ENCODE data around the gene KANTR. TPM values are rescaled to one million over a fixed set of nuclear protein-coding genes. Genes with fewer than 3 reads are reported as not detected.

The KANTR gene
- total RNA-seq, 2 donors from 2014 or later: 25.9 to 28.6 TPM

DNA sequence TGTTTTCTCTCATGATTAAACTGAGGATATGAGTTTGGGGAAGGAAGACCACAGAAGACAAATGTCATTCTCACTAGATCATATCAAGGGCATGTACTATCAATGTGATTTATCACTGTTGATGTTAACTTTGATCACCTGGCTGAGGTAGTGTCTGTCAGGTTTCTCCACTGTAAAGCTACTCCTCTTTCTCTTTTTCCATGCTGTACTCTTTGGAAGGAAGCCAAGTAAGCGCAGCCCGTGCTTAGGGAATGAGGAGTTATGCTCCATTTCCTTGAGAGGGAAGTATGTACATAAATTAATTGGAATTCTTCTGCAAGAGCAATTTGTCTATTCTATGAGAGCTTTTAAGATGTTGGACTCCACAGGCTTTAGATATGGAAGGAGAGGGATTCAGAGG is 4.0 kb upstream of the KANTR start:
- H3K36me3 ChIP-seq: peaks cover 11% of the 10 kb centered on the region
- TF ChIP-seq, protein P1, sequence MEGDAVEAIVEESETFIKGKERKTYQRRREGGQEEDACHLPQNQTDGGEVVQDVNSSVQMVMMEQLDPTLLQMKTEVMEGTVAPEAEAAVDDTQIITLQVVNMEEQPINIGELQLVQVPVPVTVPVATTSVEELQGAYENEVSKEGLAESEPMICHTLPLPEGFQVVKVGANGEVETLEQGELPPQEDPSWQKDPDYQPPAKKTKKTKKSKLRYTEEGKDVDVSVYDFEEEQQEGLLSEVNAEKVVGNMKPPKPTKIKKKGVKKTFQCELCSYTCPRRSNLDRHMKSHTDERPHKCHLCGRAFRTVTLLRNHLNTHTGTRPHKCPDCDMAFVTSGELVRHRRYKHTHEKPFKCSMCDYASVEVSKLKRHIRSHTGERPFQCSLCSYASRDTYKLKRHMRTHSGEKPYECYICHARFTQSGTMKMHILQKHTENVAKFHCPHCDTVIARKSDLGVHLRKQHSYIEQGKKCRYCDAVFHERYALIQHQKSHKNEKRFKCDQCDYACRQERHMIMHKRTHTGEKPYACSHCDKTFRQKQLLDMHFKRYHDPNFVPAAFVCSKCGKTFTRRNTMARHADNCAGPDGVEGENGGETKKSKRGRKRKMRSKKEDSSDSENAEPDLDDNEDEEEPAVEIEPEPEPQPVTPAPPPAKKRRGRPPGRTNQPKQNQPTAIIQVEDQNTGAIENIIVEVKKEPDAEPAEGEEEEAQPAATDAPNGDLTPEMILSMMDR (IDR thresholded peaks at IDR 0.05): no peak
- no peak overlapping the region for H3K4me3 ChIP-seq
- no peak for ATAC-seq (ENCODE audit: insufficient number of reproducible peaks, low FRiP score, low read depth)
- H3K9me3 ChIP-seq: no peaks in the 10 kb centered on the region
- no peak overlapping the region for H3K27ac ChIP-seq
- H3K27me3 ChIP-seq (replicated peaks; ENCODE audit: insufficient read depth): no peaks in the 10 kb centered on the region
- H3K4me1 ChIP-seq (ENCODE audit: control insufficient read depth in 1 of 2, low read depth in 2 of 2): peaks cover 0 to 38% of the 10 kb centered on the region in 2 donors
- no peak for DNase-seq (ENCODE audit: low spot score)

DNA sequence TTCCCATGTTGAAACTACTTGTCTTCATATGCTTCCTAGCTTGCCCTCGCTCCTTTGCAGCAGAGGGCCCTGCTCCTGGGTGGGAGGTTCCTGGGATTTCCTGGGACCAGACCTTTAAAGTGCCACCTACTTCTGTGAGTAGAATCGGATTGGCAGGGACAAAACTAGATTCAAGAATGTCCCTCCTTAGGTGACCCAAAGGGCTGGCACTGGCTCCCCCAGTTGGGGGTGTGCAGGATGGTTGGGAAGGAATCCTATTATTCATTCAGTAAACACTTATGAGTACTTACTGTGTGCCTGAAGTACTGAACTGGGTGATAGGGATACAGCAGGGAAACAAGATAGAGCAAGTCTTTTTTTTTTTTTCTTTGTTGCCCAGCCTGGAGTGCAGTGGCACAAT is 2.6 kb upstream of the KANTR start:
- no peak for ATAC-seq (ENCODE audit: insufficient number of reproducible peaks, low FRiP score, low read depth)
- H3K27ac ChIP-seq: no peak overlapping the region
- no peaks in the 10 kb centered on the region for H3K36me3 ChIP-seq
- DNase-seq (ENCODE audit: low spot score): no peak
- H3K27me3 ChIP-seq (replicated peaks; ENCODE audit: insufficient read depth): no peaks in the 10 kb centered on the region
- no peak overlapping the region for H3K4me3 ChIP-seq
- peaks cover 0 to 28% of the 10 kb centered on the region in 2 donors for H3K4me1 ChIP-seq (ENCODE audit: control insufficient read depth in 1 of 2, low read depth in 2 of 2)
- H3K9me3 ChIP-seq: no peaks in the 10 kb centered on the region
- TF ChIP-seq, protein P1 (IDR thresholded peaks at IDR 0.05): no peak

DNA sequence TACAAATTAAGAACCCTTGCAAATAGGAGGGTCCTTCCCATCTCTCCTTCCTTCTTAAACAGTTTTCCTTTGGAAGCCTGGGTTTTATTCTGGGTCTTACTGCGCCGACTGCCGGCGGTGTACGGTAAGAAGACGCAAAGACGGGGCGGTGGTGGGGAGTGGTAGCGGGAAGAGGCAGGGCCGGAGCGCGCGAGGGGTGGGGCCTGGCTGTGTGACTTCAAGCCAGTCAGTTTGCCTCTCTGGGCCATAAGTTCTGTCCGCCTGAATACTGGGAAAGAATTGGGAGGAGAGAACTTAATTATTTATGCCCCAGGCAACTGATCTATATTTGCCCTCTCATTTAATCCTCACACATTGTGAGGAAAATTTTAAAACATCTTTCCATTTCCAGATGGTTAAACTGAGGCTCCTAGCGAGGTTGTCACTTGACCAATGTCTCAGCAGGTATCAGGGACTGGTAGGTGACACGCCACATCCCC is 726 bp upstream of the KANTR start:
- Histone ChIP-seq H3K27me3 (replicated peaks; ENCODE audit: insufficient read depth) (no peaks in the 10 kb centered on the region), H3K9me3 (no peaks in the 10 kb centered on the region), H3K4me3 (peak overlapping the region; percentile 81), H3K27ac (peak overlapping the region; percentile 93 to 97), H3K4me1 (ENCODE audit: control insufficient read depth in 1 of 2, low read depth in 2 of 2) (peaks cover 0 to 11% of the 10 kb centered on the region in 2 donors), H3K36me3 (no peaks in the 10 kb centered on the region)
- TF ChIP-seq, protein P1 (IDR thresholded peaks at IDR 0.05): peak; percentile 54
- ATAC-seq (ENCODE audit: insufficient number of reproducible peaks, low FRiP score, low read depth) (peak; percentile 48), DNase-seq (ENCODE audit: low spot score) (no peak)

DNA sequence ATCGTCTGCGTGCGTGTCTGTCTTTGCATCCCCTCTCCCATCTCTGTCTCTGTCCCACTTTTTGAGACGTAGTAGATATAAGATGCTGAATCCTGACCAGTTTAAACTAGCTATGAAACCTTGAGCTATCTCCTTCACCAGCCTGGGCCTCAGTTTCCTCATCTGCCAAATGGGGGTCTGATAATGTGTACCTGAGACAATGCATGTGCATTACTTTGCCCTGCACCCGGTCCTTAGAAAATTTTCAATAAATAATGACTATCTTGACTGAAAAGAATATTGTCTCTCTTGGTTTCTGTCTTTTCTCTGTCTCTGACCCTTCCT is 602 bp downstream of the KANTR start:
- H3K36me3 ChIP-seq: no peaks in the 10 kb centered on the region
- H3K4me3 ChIP-seq: peak overlapping the region; percentile 81
- H3K27ac ChIP-seq: peak overlapping the region; percentile 72 to 85
- DNase-seq (ENCODE audit: low spot score) (no peak), ATAC-seq (ENCODE audit: insufficient number of reproducible peaks, low FRiP score, low read depth) (no peak)
- no peaks in the 10 kb centered on the region for H3K9me3 ChIP-seq
- no peaks in the 10 kb centered on the region for H3K27me3 ChIP-seq (replicated peaks; ENCODE audit: insufficient read depth)
- TF ChIP-seq, protein P1 (IDR thresholded peaks at IDR 0.05): no peak
- peaks cover 0 to 8% of the 10 kb centered on the region in 2 donors for H3K4me1 ChIP-seq (ENCODE audit: control insufficient read depth in 1 of 2, low read depth in 2 of 2)

DNA sequence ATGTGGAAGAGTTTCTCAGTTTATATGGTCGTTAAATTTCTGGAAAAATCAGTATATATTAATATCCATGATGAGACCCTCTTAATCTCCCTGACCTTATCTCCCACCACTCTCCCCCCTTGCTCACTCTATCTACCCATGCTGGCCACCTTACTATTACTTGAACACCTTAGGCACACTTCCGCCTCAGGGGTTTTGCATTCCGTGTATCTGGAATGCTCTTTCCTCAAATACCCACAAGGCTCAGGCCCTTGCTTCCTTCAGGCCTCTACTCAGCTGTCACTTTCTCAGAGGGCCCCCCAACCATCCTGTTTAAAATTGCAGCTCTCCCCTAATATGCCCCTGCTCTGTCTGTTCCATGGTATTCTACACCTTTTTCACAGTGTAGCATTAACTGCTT is 1.9 kb downstream of the KANTR start:
- Histone ChIP-seq H3K36me3 (no peaks in the 10 kb centered on the region), H3K9me3 (no peaks in the 10 kb centered on the region), H3K4me1 (ENCODE audit: control insufficient read depth in 1 of 2, low read depth in 2 of 2) (peaks cover 0 to 8% of the 10 kb centered on the region in 2 donors), H3K4me3 (no peak overlapping the region), H3K27ac (no peak overlapping the region), H3K27me3 (replicated peaks; ENCODE audit: insufficient read depth) (no peaks in the 10 kb centered on the region)
- no peak for DNase-seq (ENCODE audit: low spot score)
- TF ChIP-seq, protein P1 (IDR thresholded peaks at IDR 0.05): no peak
- no peak for ATAC-seq (ENCODE audit: insufficient number of reproducible peaks, low FRiP score, low read depth)
